ENCODE results near the gene PPME1. TPM values are rescaled to one million over a fixed set of nuclear protein-coding genes. Genes with fewer than 3 reads are reported as not detected.

The PPME1 gene
- total and polyA plus RNA-seq, 2 of the 4 experiments (the other 2 are of a cell fraction), result 42.3 to 89.5 TPM

DNA sequence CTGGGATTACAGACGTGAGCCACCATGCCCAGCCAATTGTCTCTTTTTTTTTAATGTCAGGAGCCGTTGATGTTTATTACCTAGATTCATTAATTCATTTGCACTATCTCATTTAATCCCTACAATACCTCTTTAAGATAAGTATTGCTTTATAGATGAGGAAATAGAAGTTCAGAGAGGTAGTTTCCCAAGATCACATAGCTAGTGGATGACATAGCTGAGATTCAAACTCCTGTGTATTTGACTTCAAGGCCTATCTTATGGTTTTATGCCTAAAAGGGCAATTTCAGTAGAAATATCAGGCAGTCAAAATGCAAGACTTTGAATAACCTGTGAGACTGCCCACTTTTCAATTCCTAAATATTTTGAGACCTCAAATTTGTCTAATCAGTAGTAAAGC lies 66.5 kb downstream of the PPME1 start:
- DNase-seq, result peak; percentile 4
- no TSS peak for BruUV-seq (replicated peaks)

More for the DNA sequence above, 66.5 kb downstream of the PPME1 start:
- H3K4ac ChIP-seq (ENCODE audit: low read depth, low read length), result no peak overlapping the region
- H3K9me1 ChIP-seq (ENCODE audit: insufficient read depth, low read length), result no peaks in the 10 kb centered on the region
- ATAC-seq (ENCODE audit: low read depth), result no peak
- no peaks in the 10 kb centered on the region for H3K9me3 ChIP-seq (ENCODE audit: control insufficient read depth, insufficient read depth, low read length)
- H4K8ac ChIP-seq (ENCODE audit: low read depth in 2 of 2, low read length in 2 of 2), result no peak overlapping the region
- no peak for TF ChIP-seq CEBPB (IDR thresholded peaks at IDR 0.05; ENCODE audit: low read depth, low read length)
- no peak for TF ChIP-seq MAFK (IDR thresholded peaks at IDR 0.05; ENCODE audit: low read depth, low read length)
- no peak for TF ChIP-seq CHD1 (IDR thresholded peaks at IDR 0.05; ENCODE audit: low read depth, low read length)
- no peak for TF ChIP-seq BHLHE40 (IDR thresholded peaks at IDR 0.05; ENCODE audit: low read depth, low read length)
- TF ChIP-seq SMC3 (IDR thresholded peaks at IDR 0.05; ENCODE audit: low read depth, low read length), result no peak
- TF ChIP-seq NFE2L2 (IDR thresholded peaks at IDR 0.05; ENCODE audit: low read depth, low read length), result no peak
- no peak overlapping the region for H3K18ac ChIP-seq (ENCODE audit: low read depth, low read length)
- no peak overlapping the region for H3K4me3 ChIP-seq (ENCODE audit: insufficient read depth, low read depth, low read length)
- no peak overlapping the region for H3K9ac ChIP-seq (ENCODE audit: low read depth, low read length)
- H4K20me1 ChIP-seq (ENCODE audit: insufficient read depth, low read length), result no peaks in the 10 kb centered on the region
- no peak overlapping the region for H2BK15ac ChIP-seq (ENCODE audit: low read depth, low read length)
- WGBS, 2 experiments (ENCODE audit: extremely low coverage in 2 of 2, insufficient read length in 1 of 2), result no CpG with 5 or more reads among the region's 2 CpGs
- H3K56ac ChIP-seq (ENCODE audit: extremely low read depth, insufficient read depth, low read length), result no peak overlapping the region
- H2BK20ac ChIP-seq (ENCODE audit: low read depth, low read length), result no peak overlapping the region
- H3K36me3 ChIP-seq (ENCODE audit: control insufficient read depth, insufficient read depth, low read length), result peaks cover 16% of the 10 kb centered on the region
- H2AFZ ChIP-seq (replicated peaks; ENCODE audit: low read length, poor library complexity), result no peak overlapping the region
- no peak overlapping the region for H4K5ac ChIP-seq (ENCODE audit: low read depth, low read length)
- H2AK9ac ChIP-seq (replicated peaks; ENCODE audit: low read depth, low read length, poor library complexity), result no peak overlapping the region
- peaks cover 2 to 6% of the 10 kb centered on the region in 2 experiments; a peak in 2 of 4 replicates for H3K79me1 ChIP-seq (ENCODE audit: low read depth in 1 of 2, low read length in 2 of 2)
- H3K27me3 ChIP-seq (ENCODE audit: control insufficient read depth, insufficient read depth, low read length), result no peaks in the 10 kb centered on the region
- H3K23ac ChIP-seq (ENCODE audit: low read depth, low read length), result no peak overlapping the region
- H3K4me1 ChIP-seq (ENCODE audit: control insufficient read depth, insufficient read depth, low read length), result no peaks in the 10 kb centered on the region
- H3K14ac ChIP-seq (replicated peaks; ENCODE audit: low read depth, low read length), result no peak overlapping the region
- ChIA-PET CTCF (no interaction called here), POLR2A (ENCODE audit: unreplicated experiment) (no interaction called here)
- in situ Hi-C loops (cut with MboI; ENCODE audit: low sequenced_read_pairs), result no loop called here
- no peak overlapping the region for H3K4me2 ChIP-seq (ENCODE audit: low read depth, low read length)
- intact Hi-C loops (cut with micrococcal nuclease), result loop anchor here (5.0 kb wide), 1 partner anchor 275 kb away; no protein-coding TSS in a partner anchor
- no peak overlapping the region for H3K27ac ChIP-seq (ENCODE audit: insufficient read depth, low read length)
- dilution Hi-C loops (cut with HindIII; ENCODE audit: low sequenced_read_pairs, unreplicated experiment), result no loop called here
- no peak overlapping the region for H4K91ac ChIP-seq (ENCODE audit: insufficient read depth, low read depth, low read length)
- H2BK120ac ChIP-seq (ENCODE audit: low read depth, low read length), result no peak overlapping the region
- no peak overlapping the region for H2AK5ac ChIP-seq (ENCODE audit: low read depth, low read length)
- H2BK5ac ChIP-seq (ENCODE audit: low read depth, low read length, poor library complexity, severe bottlenecking), result no peak overlapping the region
